Measurements from ENCODE around the gene TSPAN11.

GRCh38 chr12:30887226-30887625 is 39.3 kb upstream of the TSPAN11 start:
- TF ChIP-seq CTCF (IDR thresholded peaks at IDR 0.05) (no peak), POLR2A (IDR thresholded peaks at IDR 0.05) (no peak)
